GM12872 (cell line): ENCODE measurements around the gene FCGBP.

ENCODE experiments used
- TF ChIP-seq, protein P1 (sequence below): IDR thresholded peaks from 3 replicates; pipeline ENCODE4 v1.5.1; 2011; ENCODE audit warnings: low read depth, mild to moderate bottlenecking, low read length, moderate library complexity; ENCODE audit not compliant: insufficient read depth

Gene FCGBP

GRCh38 chr19:39916236-39916635, 18.2 kb downstream of the FCGBP start:
- TF ChIP-seq, protein P1, sequence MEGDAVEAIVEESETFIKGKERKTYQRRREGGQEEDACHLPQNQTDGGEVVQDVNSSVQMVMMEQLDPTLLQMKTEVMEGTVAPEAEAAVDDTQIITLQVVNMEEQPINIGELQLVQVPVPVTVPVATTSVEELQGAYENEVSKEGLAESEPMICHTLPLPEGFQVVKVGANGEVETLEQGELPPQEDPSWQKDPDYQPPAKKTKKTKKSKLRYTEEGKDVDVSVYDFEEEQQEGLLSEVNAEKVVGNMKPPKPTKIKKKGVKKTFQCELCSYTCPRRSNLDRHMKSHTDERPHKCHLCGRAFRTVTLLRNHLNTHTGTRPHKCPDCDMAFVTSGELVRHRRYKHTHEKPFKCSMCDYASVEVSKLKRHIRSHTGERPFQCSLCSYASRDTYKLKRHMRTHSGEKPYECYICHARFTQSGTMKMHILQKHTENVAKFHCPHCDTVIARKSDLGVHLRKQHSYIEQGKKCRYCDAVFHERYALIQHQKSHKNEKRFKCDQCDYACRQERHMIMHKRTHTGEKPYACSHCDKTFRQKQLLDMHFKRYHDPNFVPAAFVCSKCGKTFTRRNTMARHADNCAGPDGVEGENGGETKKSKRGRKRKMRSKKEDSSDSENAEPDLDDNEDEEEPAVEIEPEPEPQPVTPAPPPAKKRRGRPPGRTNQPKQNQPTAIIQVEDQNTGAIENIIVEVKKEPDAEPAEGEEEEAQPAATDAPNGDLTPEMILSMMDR, result no peak

DNA sequence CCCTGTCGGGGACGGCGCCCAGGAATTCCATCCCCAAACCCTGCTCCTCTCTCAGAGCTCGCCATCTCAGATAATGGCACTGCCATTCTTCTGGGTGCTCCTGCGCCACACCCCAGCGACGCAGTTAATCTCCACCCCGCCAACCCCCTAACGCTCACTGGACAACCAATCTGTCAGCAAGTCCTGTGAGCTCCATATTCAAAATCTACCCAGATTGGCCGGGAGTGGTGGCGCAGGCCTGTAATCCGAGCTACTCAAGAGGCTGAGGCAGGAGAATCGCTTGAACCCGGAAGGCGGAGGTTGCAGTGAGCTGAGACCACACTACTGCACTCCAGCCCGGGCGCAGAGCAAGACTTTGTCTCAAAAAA, 18.6 kb downstream of the FCGBP start:
- TF ChIP-seq, protein P1, result no peak

- TF ChIP-seq, protein P1, result no peak
Observed at GRCh38 chr19:39915101-39915847, 19.2 kb downstream of the FCGBP start.

- TF ChIP-seq, protein P1, result no peak
Observed at GRCh38 chr19:39913682-39914333, 20.6 kb downstream of the FCGBP start.

- TF ChIP-seq, protein P1, result no peak
Observed at GRCh38 chr19:39908803-39909202, 25.6 kb downstream of the FCGBP start.

GRCh38 chr19:39906820-39907611, 27.4 kb downstream of the FCGBP start:
- TF ChIP-seq, protein P1, result no peak

- TF ChIP-seq, protein P1, result no peak
Observed at GRCh38 chr19:39906283-39906682, 28.2 kb downstream of the FCGBP start.
